NCI-H1048 (cell line): ENCODE results near the gene ZBTB48.

ENCODE experiments used
- DNase-seq: peaks from one replicate; lab custom pipeline; 2025; lab: John Stamatoyannopoulos, UW

Gene ZBTB48

DNA sequence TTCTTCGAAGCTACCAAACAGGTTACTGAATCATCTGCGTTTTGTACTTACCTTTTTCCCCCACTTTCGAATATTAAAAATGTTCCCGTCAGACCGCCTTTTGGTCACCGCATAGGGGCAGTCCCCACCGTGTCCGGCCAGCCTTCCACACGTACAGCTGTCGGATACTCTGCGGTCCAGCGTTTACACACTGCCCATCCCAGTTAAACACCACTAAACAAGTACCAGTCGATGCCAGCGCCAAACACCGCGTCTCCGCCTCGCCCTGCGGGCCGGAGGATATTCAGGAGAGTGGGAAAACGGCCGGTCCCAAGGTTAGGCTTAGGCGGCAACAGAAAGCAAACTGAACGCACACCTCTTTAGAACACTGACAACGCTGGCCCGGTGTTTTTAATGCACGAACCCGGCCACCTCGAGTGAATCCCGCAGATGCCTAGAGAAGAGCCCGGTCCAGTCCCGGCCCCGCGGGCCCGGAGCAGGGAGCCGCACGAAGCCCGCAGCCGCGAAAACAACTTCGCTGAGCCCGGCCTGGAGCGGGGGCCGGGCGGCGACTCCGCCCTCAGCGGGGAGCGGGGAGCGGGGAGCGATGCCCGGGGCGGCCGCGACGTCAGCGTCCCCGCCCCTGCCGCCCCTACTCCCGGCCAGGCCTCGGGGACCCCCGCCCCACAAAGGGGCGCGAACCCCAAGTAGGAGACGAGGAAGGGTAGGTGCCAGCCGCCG, 33.0 kb downstream of the ZBTB48 start:
- no peak for DNase-seq

DNA sequence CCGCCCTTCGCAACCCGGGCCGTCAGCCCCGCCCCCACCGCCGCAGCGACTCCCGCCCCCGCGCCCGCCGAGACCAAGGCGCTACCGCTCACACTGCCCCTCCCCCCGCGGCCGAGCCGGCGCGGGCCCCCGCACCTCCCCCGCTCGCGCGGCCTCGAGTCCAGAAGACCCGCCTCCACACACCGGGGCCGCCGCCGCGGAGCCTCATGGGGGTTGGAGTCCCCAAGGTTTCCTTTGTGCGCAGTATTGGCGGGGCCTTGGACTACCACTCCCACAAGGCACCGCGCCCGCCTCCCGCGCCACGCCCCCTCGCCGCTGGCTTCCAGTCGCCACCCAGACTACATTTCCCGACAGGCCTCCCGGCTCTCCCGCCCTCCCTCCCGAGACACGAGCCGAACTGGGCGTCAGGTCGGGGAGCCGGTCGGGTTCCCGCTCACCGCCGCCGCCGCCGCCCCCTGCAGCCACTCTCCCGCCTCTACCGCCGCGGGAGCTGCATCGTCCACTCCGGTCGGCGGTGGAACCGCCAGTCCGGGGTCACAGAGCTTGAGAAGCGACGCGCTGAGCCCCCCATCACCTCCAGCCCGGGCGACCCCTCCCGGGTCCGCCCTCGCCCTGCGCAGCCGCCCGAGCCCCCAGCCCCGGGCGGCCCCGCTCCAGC, 33.7 kb downstream of the ZBTB48 start, which contains the start of gene PHF13:
PHF13 (plus strand) TSS at position 371 of the 658 bp plus-strand sequence. CDS start 336 bp downstream, outside the sequence.
- peak; percentile 95 for DNase-seq

DNA sequence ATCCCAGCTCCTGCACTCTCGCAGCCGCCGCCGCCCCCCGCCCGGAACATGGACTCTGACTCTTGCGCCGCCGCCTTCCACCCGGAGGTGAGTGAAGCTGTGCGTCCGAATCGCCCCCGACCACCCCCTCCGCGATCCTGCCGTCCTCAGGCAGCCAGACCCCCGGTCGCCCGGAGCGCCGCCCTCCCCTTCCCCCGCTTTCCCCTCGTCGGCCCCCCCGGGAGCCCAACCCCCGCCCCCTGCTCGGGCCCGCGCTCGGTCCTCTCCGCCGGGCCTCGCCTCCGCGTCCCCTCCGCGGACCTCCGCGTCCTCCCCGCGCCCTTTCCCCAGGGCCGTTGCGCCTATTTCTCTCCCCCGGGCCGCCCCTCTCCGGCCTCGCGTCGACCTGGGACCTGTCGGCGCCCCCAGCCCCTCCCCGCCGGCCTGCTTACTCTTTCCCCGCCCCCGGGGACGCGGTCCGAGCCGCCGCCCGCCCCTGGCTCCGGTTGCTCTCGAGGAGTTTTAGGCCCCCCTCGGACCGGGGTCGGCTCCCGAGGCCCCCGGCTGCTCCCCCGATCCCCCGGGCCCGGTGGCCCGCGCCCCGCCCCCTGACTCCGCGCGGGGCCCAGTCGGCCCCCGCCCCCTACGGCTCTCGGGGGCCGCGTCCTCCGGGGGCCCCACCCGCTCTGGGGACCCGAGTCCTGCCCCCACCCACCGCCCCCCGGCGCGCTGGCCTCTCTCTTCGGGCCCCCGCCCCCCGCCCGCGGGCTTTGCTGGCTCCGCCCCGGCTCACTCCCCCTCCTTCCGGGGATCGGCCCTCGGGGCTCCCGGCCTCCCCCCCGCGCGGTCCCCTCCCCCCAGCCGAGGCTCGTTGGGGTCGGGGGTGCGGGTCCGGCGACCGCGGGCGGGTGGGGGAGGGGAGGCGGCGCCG, 34.5 kb downstream of the ZBTB48 start:
- DNase-seq: no peak

DNA sequence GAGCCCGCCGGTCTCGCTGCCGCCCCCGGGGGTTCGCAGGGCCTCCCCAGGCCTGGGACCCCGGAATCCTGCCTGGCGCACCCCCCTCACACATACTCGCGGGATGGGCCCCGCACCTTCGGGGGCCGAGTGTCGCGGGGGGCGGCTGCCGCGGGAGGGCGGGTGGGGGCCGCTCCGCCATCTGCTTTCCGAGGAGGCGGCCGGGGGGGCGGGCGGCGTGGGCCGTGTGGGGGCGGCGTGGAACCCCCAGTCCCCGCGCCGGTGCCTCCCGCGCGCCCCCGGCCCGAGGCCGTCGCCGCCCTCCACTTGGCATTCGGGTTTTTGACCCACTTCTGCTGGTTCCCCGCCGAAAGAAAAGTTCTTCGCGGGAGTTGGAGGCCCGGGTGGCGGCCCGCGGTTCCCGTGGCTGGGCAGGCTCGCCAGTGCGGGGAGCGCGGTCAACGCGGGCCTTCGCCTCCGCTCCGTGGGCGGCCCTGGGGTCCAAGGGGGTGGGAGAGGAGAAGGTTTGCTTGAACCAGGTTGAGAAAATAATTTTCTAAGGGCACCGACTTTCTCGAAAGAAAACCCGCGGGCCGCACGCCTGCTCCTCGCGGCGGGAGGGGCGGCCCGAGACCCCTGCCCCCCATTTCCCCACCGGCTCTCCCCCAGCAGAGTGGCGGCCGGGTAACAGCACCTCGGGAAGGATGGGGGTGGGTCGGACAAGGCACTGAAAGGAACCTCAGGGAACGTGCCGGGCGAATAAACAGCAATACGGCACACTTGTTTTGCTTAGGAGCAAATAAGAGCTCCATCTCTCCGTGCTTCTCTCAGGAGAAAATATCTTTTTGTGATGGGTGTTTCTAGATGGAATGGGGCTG, 35.4 kb downstream of the ZBTB48 start:
- no peak for DNase-seq

DNA sequence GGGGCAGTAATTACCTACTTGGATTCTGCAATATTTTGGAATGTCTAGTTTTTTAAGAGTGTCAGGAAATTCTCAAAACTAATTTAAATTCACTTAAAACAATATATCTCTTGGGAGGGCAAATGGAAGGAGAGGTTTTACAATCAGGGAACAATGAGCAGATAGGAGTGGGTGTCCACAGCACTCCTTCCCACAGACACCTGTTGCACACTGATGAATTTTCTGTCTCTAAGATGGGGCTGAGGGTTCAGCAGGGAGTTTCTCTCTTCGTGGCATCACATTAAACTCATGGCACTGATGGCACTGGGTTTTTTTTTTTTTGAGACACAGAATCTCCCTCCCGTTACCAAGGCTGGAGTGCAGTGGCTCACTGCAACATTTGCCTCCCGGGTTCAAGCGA, 39.3 kb downstream of the ZBTB48 start:
- DNase-seq: no peak

DNA sequence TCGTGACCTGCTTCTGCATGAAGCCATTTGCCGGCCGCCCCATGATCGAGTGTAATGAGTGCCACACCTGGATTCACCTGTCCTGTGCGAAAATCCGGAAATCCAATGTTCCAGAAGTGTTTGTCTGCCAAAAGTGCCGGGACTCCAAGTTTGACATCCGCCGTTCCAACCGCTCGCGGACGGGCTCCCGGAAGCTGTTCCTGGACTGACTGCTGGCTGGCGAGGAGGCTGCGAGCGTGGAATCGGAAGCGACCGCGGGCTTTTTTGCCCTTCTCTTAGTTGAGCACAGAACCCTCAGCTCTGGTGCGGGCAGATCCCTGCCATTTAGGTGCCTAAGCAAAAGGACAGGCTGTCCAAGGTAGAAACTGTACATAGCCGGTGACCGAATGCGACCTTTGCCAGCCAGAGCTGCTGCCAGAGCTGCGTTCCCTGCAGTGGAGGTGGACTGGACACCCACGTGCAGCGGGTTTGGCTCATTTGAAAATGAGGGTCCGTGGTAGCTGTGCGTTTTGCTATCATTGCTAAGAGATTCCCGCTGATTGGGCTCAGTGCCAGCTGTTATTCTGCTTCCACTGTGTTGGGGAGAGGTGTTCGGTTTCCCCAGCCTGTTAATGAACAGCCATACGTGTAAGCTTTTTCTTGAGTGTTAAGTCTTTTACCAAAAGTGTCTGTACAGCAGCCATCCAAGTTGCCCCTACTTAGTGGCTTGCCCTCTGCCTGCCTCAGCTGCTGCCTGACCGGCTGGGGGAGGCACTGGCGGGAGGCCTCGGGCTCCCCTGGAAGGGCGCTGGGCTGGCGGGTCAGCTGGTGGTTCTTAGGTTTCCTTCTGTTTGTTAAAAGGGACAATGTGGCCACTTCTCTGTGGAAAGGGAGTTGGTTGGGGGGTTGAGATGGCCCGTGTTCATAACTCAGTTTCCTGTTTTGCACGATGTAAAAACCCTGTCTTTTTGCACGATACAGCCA, 41.9 kb downstream of the ZBTB48 start:
- DNase-seq: no peak

DNA sequence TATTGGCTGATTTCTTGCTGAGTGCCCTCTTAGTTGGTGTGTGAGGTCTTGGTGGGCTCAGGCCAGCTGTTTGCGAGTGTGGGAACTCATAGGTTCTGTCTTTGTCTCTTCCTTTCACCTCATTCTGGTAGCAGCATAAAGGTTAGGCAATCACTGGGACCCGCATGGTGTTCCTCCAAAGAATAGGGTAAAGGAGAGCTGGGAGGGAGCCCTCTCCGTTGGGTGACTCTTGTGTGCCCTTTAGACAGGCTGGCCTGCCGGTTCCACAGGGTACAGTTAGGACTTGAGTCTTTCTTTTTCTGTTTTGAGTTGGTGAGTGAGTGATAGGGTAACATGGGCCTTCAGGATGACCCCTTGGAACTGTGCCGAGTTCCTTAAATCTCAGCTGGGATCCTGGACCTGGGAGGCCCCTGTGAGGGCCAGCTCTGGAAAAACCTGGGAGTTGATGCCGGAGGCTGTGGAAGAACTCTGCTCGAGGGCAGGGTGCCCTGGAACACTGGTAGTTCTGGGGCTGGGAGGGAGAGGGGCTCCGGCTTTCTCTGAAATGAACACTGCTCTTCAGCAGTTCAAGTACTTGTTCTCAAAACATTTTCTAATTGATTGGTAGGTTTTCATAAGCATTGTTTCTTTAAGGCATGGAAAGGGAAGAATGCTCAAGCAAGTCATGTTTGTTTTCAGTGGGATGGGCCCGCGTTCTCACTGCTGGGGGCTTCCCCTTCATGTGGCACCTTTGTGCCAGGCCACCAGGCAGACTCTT, 42.8 kb downstream of the ZBTB48 start:
- no peak for DNase-seq

DNA sequence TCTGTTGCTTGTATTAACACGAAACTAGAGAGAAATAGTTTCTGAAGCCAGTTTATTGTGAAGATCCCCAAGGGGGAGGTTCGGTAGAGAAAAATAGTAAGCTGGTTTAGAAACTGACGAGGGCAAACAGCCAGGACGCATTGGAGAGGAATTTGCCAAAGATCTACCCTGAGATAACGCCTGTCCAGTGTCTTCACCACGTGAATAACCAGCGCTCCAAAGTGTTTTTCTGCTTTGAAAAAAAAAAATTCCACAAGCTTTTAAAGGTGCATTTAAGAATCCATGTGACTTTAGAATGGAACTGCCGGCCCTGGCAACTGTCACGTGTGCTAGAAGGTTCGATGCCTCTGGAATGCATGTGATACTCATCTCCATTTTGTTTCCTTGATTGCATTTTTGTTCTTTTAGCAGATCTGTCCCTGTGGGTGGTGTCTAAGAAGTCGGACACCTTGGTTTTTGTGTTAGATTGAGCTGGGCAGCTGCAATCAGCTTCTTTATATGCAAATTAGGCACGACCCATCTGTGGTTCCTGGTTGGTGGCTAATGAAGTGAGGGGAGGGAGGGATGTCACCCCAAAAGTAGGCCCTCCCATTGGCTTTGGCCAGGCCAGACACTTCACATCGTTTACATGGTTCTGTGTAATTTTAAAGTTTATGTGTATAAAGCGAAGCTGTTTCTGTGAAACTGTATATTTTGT, 43.6 kb downstream of the ZBTB48 start:
- DNase-seq: no peak

DNA sequence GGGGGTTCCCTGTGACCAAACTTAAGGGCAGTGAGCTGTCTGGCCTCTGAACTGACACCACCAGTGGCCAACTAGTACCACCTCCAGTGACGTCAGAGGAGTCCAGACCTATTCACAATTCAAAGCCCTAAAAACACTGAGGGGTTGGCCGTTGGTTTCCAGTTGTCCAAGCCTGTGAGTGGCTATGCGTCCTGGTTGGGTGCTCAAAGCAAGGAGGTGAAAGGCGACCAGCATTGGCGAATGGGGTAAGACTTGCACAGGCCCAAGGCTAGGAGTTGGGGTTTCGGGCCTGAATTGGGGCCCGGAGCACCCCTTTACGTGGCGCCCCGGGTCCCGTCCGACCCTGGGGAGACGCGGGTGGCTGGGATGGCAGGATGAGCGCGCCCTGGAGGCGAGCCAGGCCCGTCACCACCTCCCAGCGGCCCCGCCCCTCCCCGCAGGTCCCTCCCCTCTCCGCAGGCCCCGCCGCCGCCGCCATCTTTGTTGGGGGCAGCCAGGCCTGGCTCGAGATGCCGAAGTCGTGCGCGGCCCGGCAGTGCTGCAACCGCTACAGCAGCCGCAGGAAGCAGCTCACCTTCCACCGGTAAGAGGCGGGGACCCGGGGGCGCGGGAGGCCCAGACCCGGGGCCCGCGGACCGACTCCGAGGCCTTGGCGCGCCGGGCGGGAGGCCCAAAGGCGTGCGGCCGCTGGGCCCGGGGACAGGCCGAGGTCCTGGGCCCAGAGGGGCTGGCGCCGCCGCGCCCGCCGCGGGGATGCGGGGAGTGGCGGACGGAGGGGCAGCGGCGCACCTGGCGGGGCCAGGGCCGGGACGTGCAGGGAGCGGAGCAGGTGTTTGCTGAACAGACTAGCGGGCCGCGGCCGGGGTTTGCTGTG, 45.2 kb downstream of the ZBTB48 start, which contains the start of gene THAP3:
THAP3 (plus strand) TSS at position 159 of the 874 bp plus-strand sequence; CDS start at position 510, 351 bp downstream.
- peak; percentile 59 for DNase-seq

DNA sequence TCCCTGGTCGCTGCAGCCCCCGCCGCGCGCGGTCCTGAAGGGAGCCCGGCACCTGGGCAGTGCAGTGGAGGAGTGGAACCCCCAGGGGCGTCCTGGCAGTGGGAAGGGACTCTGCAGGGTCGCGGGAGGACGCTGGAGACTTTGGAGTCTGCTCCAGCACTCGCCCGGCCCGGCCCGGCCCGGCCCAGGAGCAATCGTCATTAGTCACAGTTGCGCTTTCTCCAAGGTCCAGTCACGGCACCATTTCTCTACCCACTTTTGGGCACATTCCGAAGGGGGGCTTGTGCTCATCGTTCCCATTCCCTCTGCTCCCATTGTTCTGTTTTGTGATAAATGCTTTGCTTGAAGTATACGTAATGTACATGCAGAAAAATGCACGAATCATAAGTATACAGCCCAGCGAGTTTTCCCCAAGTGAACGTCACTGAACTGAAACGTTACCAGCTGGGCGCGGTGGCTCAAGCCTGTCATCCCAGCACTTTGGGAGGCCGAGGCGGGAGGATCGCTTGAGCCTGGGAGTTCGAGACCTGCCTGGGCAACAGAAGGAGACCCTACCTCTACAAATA, 45.9 kb downstream of the ZBTB48 start:
- no peak for DNase-seq

DNA sequence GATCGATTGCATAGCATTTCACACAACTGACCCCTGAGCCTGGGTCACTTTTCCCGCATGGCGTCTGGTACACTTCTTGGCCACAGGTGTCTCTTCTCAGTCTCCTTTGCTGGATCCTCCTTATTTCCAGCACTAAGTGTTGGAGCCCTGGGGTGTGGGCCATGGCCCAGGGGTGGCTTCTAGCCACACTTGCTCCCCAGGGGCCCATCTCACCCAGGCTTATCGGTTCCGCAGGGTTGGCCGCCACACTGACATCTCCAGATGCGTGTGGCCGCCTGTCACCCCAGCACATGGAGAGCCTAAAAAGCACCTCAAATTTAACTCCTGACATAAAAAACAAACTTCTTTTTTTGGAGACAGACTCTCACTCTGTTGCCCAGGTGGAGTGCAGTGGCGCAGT, 47.2 kb downstream of the ZBTB48 start:
- no peak for DNase-seq

DNA sequence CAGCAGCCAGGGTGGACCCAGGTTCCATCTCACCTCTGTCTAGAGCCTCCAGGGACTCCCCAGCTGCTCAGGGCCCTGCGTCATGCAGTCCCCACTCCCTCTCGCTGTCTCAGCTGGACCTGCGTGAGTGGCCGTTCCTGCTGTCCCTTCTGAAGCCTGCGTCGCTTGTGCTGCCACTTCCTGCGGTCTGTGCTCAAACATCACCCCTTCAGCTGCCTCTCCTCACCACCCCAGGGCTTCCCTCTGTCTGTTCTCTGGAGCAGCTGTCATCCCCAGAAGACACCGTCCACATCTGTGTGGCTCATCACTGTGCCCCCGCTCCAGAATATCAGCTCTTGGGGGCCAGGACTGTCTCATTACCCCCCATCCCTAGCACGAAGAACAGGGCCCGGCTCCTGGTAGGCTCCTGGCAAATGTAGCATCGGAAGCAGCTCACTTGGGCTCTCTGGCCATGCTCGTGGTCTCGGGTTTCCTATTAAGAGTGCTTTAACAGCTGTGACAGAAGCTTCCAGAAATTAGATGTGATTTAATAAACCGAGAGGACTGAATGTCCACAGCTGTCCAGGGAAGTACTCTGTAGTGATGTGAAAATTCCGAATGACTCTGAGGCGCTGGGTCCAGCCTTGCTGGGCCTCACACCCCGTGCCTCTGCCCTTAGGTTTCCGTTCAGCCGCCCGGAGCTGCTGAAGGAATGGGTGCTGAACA, 48.2 kb downstream of the ZBTB48 start:
- DNase-seq: no peak

DNA sequence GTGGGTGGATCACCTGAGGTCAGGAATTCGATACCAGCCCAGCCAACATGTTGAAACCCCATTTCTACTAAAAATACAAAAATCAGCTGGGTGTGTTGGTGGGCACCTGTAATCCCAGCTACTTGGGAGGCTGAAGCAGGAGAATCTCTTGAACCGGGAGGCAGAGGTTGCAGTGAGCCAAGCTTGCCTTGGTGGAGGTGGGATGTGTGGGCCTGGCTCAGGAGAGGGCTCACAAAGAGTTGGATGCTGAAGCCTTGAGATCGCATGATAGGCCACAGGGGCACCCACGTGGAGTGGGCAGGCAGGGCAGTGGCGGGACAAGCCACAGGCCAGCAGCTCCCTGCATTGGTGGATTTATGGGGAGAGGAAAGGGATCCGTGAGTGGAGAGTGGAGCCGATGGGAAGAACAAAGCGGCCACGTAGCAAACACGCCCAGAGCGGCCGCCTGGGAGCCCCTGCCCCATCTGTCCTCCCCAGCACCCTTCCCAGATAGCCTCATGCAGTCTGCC, 49.2 kb downstream of the ZBTB48 start:
- no peak for DNase-seq

DNA sequence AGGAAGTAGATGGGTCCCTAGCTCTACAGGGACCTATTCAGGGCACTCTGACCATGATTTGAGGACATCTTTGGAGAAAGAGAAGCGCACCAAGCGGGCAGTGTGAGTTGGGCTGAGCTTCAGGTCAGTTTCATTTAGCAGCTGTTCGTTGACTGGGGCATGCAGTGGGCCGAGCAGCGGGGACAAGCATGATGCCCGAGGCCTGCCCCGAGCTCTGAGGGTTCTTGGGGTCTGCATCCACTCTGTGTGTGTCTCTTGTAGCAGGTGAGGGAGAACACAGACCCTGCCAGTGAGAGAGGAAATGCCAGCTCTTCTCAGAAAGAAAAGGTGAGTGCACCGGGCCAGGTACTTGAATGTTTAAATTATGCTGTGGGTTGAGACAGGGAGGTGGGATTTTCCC, 50.2 kb downstream of the ZBTB48 start:
- DNase-seq: no peak

DNA sequence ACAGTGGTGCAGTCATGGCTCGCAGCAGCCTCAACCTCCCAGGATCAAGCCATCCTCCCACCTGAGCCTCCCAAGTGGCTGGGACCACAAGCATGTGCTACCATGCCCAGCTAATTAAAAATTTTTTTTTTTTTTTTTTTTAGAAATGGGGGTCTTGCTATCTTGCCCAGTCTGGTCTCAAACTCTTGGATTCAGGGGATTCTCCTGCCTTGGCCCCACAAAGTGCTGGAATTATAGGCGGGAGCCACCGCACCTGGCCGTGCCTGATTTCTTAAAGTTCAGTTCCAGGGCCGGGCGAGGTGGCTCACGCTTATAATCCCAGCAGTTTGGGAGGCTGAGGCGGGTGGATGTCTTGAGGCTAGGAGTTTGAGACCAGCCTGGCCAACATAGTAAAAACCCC, 51.3 kb downstream of the ZBTB48 start:
- no peak for DNase-seq

DNA sequence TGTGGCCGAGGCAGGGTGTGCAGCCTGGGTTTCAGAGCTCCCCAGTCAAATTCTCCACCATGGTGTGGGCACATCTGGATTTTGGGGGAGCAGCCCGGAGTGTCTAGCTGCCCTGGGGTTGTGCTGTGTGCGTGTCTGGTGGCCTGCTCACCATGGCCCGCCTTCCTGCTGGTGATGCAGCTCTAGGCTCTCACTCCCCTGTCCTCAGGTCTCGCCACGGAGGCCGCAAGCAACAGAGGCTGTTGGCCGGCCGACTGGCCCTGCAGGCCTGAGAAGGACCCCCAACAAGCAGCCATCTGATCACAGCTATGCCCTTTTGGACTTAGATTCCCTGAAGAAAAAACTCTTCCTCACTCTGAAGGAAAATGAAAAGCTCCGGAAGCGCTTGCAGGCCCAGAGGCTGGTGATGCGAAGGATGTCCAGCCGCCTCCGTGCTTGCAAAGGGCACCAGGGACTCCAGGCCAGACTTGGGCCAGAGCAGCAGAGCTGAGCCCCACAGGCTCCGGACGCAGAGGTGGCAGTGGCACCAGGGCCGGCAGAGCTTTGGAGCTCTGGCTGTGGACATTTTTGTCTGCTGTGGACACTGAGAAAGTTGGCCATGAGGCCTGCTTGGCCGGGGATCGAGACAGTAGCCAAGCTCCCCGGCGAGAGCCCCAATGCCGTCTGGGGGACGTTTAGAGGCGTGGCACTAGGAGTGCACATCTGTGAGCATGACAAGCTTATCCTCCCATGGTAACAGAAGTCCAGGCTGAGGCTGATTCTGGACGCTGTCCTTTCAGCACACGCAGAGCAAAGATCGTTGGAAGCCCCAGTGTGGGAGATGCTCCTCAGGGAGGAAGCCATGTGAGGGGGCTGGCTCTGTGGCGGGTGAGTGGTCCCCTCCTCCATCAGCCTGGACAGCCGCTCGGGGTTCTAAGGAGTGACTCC, 53.1 kb downstream of the ZBTB48 start:
- DNase-seq: no peak
